ENCODE results near the gene KCTD1. TPM values are rescaled to one million over a fixed set of nuclear protein-coding genes. Genes with fewer than 3 reads are reported as not detected.

The KCTD1 gene
- total RNA-seq, 1 experiment from 2014 or later, result 4.9 TPM

DNA sequence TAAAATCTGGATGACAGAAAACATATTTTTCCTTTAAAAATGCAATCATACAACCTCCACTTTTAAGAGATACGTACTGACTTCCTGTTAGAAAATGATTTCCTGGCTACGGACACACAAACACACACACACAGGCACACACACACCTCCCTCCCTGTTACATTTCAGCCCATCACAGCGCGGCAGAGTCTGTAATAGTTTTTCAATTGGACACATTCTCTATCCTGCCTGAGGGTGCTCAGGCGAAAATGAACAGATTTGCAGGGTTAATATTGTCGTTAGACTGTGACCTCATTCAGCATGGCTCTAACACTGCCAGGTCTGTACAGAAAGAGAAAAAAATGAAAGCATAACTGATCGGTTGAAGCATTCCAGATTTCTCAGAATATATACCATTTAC is 45.0 kb downstream of the KCTD1 start:
- Histone ChIP-seq H2AFZ (ENCODE audit: low read length) (no peak overlapping the region), H4K20me1 (ENCODE audit: insufficient read depth, low read depth, low read length) (no peaks in the 10 kb centered on the region), H3K4me3 (ENCODE audit: low read length) (no peak overlapping the region), H3K79me2 (ENCODE audit: low read length) (no peaks in the 10 kb centered on the region), H3K36me3 (ENCODE audit: insufficient read depth, low read length) (no peaks in the 10 kb centered on the region), H3K9ac (ENCODE audit: low read length) (no peak overlapping the region), H3K9me3 (ENCODE audit: low read length) (no peaks in the 10 kb centered on the region), H3K27ac (ENCODE audit: low read length) (no peak overlapping the region), H3K4me2 (ENCODE audit: low read depth, low read length, poor library complexity, severe bottlenecking) (no peak overlapping the region), H3K27me3 (ENCODE audit: low read length) (no peaks in the 10 kb centered on the region), H3K4me1 (ENCODE audit: low read length) (no peaks in the 10 kb centered on the region), H3K9me2 (replicated peaks; ENCODE audit: insufficient read depth, low read length) (no peaks in the 10 kb centered on the region)
- no peak for DNase-seq

DNA sequence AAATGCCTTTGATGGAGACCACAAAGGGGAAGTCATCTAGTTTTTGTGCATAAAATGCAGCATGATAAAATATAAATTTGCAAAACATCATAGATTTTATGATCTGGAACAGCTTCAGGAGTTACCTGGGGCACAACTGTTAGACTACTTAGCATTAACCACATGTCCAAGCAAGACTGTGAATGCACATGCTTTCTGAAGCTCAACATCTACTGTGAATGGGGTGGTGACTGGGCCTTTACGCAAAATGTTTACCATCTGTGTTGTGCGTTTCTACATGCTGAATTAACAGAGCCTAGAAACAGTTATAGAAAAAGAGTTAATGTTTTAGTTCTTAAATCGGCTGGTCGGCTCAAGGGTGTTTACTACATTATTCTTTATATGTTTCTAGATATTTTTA is 45.5 kb downstream of the KCTD1 start:
- Histone ChIP-seq H3K27me3 (ENCODE audit: low read length) (no peaks in the 10 kb centered on the region), H3K36me3 (ENCODE audit: insufficient read depth, low read length) (no peaks in the 10 kb centered on the region), H3K9me2 (replicated peaks; ENCODE audit: insufficient read depth, low read length) (no peaks in the 10 kb centered on the region), H2AFZ (ENCODE audit: low read length) (no peak overlapping the region), H3K9ac (ENCODE audit: low read length) (no peak overlapping the region), H3K4me3 (ENCODE audit: low read length) (no peak overlapping the region), H3K9me3 (ENCODE audit: low read length) (no peaks in the 10 kb centered on the region), H3K27ac (ENCODE audit: low read length) (no peak overlapping the region), H3K79me2 (ENCODE audit: low read length) (no peaks in the 10 kb centered on the region), H3K4me2 (ENCODE audit: low read depth, low read length, poor library complexity, severe bottlenecking) (no peak overlapping the region), H4K20me1 (ENCODE audit: insufficient read depth, low read depth, low read length) (no peaks in the 10 kb centered on the region), H3K4me1 (ENCODE audit: low read length) (no peaks in the 10 kb centered on the region)
- no peak for DNase-seq

GRCh38 chr18:26497866-26498265 is 50.5 kb downstream of the KCTD1 start:
- Histone ChIP-seq H2AFZ (ENCODE audit: low read length) (no peak overlapping the region), H3K27me3 (ENCODE audit: low read length) (no peaks in the 10 kb centered on the region), H3K36me3 (ENCODE audit: insufficient read depth, low read length) (no peaks in the 10 kb centered on the region), H3K4me1 (ENCODE audit: low read length) (no peaks in the 10 kb centered on the region), H3K4me3 (ENCODE audit: low read length) (no peak overlapping the region), H4K20me1 (ENCODE audit: insufficient read depth, low read depth, low read length) (no peaks in the 10 kb centered on the region), H3K9ac (ENCODE audit: low read length) (no peak overlapping the region), H3K4me2 (ENCODE audit: low read depth, low read length, poor library complexity, severe bottlenecking) (no peak overlapping the region), H3K27ac (ENCODE audit: low read length) (no peak overlapping the region), H3K9me2 (replicated peaks; ENCODE audit: insufficient read depth, low read length) (no peaks in the 10 kb centered on the region), H3K79me2 (ENCODE audit: low read length) (no peaks in the 10 kb centered on the region), H3K9me3 (ENCODE audit: low read length) (no peaks in the 10 kb centered on the region)
- DNase-seq, result no peak

- Histone ChIP-seq H2AFZ (ENCODE audit: low read length) (no peak overlapping the region), H3K79me2 (ENCODE audit: low read length) (no peaks in the 10 kb centered on the region), H3K4me1 (ENCODE audit: low read length) (no peaks in the 10 kb centered on the region), H3K9me2 (replicated peaks; ENCODE audit: insufficient read depth, low read length) (no peaks in the 10 kb centered on the region), H3K36me3 (ENCODE audit: insufficient read depth, low read length) (no peaks in the 10 kb centered on the region), H3K4me3 (ENCODE audit: low read length) (no peak overlapping the region), H3K27ac (ENCODE audit: low read length) (no peak overlapping the region), H3K9me3 (ENCODE audit: low read length) (no peaks in the 10 kb centered on the region), H3K9ac (ENCODE audit: low read length) (no peak overlapping the region), H3K4me2 (ENCODE audit: low read depth, low read length, poor library complexity, severe bottlenecking) (no peak overlapping the region), H4K20me1 (ENCODE audit: insufficient read depth, low read depth, low read length) (no peaks in the 10 kb centered on the region), H3K27me3 (ENCODE audit: low read length) (no peaks in the 10 kb centered on the region)
- no peak for DNase-seq
Measured at GRCh38 chr18:26496528-26496927, 51.8 kb downstream of the KCTD1 start.

- Histone ChIP-seq H3K9me2 (replicated peaks; ENCODE audit: insufficient read depth, low read length) (no peaks in the 10 kb centered on the region), H3K36me3 (ENCODE audit: insufficient read depth, low read length) (no peaks in the 10 kb centered on the region), H3K4me2 (ENCODE audit: low read depth, low read length, poor library complexity, severe bottlenecking) (no peak overlapping the region), H3K9ac (ENCODE audit: low read length) (no peak overlapping the region), H2AFZ (ENCODE audit: low read length) (no peak overlapping the region), H3K4me1 (ENCODE audit: low read length) (no peaks in the 10 kb centered on the region), H3K79me2 (ENCODE audit: low read length) (no peaks in the 10 kb centered on the region), H3K4me3 (ENCODE audit: low read length) (no peak overlapping the region), H3K27me3 (ENCODE audit: low read length) (no peaks in the 10 kb centered on the region), H4K20me1 (ENCODE audit: insufficient read depth, low read depth, low read length) (no peaks in the 10 kb centered on the region), H3K27ac (ENCODE audit: low read length) (no peak overlapping the region), H3K9me3 (ENCODE audit: low read length) (no peaks in the 10 kb centered on the region)
- DNase-seq, result no peak
Measured at GRCh38 chr18:26495287-26495686, 53.1 kb downstream of the KCTD1 start.

DNA sequence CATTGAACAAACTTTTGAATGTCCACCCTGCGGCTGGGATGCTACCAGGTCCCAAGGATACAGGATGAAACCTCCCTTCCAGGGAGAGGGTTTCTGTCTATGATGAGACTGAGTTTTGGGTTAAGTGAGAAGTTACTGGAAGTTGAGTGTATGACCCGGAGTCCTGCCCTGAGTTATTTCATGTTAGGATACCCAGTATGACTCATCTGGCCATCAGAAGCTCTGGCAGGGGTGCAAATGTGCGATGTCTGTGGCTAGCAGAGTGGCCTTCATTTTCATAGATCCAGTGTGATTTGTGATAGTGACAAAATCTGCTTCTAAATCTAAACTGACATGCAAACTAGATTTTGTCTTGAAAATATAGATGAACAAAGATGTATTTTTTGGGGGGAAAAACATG is 55.3 kb downstream of the KCTD1 start:
- Histone ChIP-seq H3K36me3 (ENCODE audit: insufficient read depth, low read length) (no peaks in the 10 kb centered on the region), H3K9me2 (replicated peaks; ENCODE audit: insufficient read depth, low read length) (no peaks in the 10 kb centered on the region), H3K27ac (ENCODE audit: low read length) (no peak overlapping the region), H3K4me3 (ENCODE audit: low read length) (no peak overlapping the region), H3K9me3 (ENCODE audit: low read length) (no peaks in the 10 kb centered on the region), H3K4me2 (ENCODE audit: low read depth, low read length, poor library complexity, severe bottlenecking) (no peak overlapping the region), H3K79me2 (ENCODE audit: low read length) (no peaks in the 10 kb centered on the region), H3K27me3 (ENCODE audit: low read length) (no peaks in the 10 kb centered on the region), H3K9ac (ENCODE audit: low read length) (no peak overlapping the region), H2AFZ (ENCODE audit: low read length) (no peak overlapping the region), H4K20me1 (ENCODE audit: insufficient read depth, low read depth, low read length) (no peaks in the 10 kb centered on the region), H3K4me1 (ENCODE audit: low read length) (no peaks in the 10 kb centered on the region)
- DNase-seq, result no peak

GRCh38 chr18:26491194-26491816 is 57.0 kb downstream of the KCTD1 start:
- Histone ChIP-seq H3K4me1 (ENCODE audit: low read length) (no peaks in the 10 kb centered on the region), H3K9me2 (replicated peaks; ENCODE audit: insufficient read depth, low read length) (no peaks in the 10 kb centered on the region), H3K27me3 (ENCODE audit: low read length) (no peaks in the 10 kb centered on the region), H2AFZ (ENCODE audit: low read length) (no peak overlapping the region), H3K9me3 (ENCODE audit: low read length) (no peaks in the 10 kb centered on the region), H3K4me3 (ENCODE audit: low read length) (no peak overlapping the region), H3K9ac (ENCODE audit: low read length) (no peak overlapping the region), H3K4me2 (ENCODE audit: low read depth, low read length, poor library complexity, severe bottlenecking) (no peak overlapping the region), H3K36me3 (ENCODE audit: insufficient read depth, low read length) (no peaks in the 10 kb centered on the region), H3K27ac (ENCODE audit: low read length) (no peak overlapping the region), H3K79me2 (ENCODE audit: low read length) (no peaks in the 10 kb centered on the region), H4K20me1 (ENCODE audit: insufficient read depth, low read depth, low read length) (no peaks in the 10 kb centered on the region)
- DNase-seq, result no peak

DNA sequence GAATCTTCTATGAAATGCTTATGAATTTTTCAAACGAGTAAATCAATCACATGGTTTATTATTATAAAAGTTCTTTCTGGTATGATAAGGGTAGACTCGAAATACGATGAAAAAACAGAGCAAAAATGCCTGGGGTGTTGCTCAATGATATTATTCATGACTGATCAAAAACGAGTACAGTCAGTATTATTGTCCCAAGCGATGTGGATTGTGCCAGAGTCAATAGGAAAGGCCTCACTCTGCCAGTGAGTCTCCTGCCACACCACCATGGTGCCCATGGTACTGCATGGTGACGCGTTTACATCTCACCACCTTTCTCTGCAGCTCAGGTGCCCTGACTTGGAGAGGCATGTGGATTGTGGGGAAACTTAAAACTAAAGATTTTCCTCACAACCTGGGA is 58.5 kb downstream of the KCTD1 start:
- no peak overlapping the region for H2AFZ ChIP-seq (ENCODE audit: low read length)
- H3K27me3 ChIP-seq (ENCODE audit: low read length), result no peaks in the 10 kb centered on the region
- no peaks in the 10 kb centered on the region for H3K9me2 ChIP-seq (replicated peaks; ENCODE audit: insufficient read depth, low read length)
- DNase-seq, result no peak
- H3K36me3 ChIP-seq (ENCODE audit: insufficient read depth, low read length), result no peaks in the 10 kb centered on the region
- H3K4me1 ChIP-seq (ENCODE audit: low read length), result no peaks in the 10 kb centered on the region
- no peaks in the 10 kb centered on the region for H4K20me1 ChIP-seq (ENCODE audit: insufficient read depth, low read depth, low read length)
- H3K4me2 ChIP-seq (ENCODE audit: low read depth, low read length, poor library complexity, severe bottlenecking), result no peak overlapping the region
- no peak overlapping the region for H3K9ac ChIP-seq (ENCODE audit: low read length)
- no peaks in the 10 kb centered on the region for H3K9me3 ChIP-seq (ENCODE audit: low read length)
- no peak overlapping the region for H3K27ac ChIP-seq (ENCODE audit: low read length)
- H3K79me2 ChIP-seq (ENCODE audit: low read length), result no peaks in the 10 kb centered on the region
- H3K4me3 ChIP-seq (ENCODE audit: low read length), result no peak overlapping the region

DNA sequence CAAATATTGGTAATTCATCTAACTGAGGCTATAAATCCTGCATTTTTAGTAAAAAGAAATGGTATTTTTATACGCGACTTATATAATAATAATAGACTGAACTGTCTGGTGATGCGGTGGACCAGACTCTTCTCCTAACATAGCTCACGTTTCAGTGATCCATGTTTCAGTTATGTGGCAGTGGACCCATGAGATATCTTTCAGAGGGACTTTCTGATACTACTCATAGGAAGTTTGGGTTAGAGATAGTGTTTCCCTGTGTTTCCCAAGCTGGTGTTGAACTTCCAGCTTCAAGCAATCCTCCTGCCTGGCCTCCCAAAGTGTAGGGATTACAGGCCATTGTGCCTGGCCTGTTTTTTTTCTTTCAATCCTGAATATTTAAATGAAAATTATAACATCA is 59.2 kb downstream of the KCTD1 start:
- Histone ChIP-seq H3K4me1 (ENCODE audit: low read length) (no peaks in the 10 kb centered on the region), H3K4me3 (ENCODE audit: low read length) (no peak overlapping the region), H3K79me2 (ENCODE audit: low read length) (no peaks in the 10 kb centered on the region), H3K27me3 (ENCODE audit: low read length) (no peaks in the 10 kb centered on the region), H3K27ac (ENCODE audit: low read length) (no peak overlapping the region), H3K9me2 (replicated peaks; ENCODE audit: insufficient read depth, low read length) (no peaks in the 10 kb centered on the region), H3K4me2 (ENCODE audit: low read depth, low read length, poor library complexity, severe bottlenecking) (no peak overlapping the region), H3K9ac (ENCODE audit: low read length) (no peak overlapping the region), H2AFZ (ENCODE audit: low read length) (no peak overlapping the region), H3K36me3 (ENCODE audit: insufficient read depth, low read length) (no peaks in the 10 kb centered on the region), H4K20me1 (ENCODE audit: insufficient read depth, low read depth, low read length) (no peaks in the 10 kb centered on the region), H3K9me3 (ENCODE audit: low read length) (no peaks in the 10 kb centered on the region)
- DNase-seq, result no peak
